CD1c-positive myeloid dendritic cell (primary cell): ENCODE results near the gene SVOP.
"Not testable (repeated sequence)": the region's sequence is repeated elsewhere in the genome, so short reads cannot be mapped to it uniquely, and the experiment has no call there.

Experiments
- DNase-seq: peaks from one replicate; pipeline ENCODE4 v3.0.0-alpha.2; 2016; ENCODE audit errors: extremely low spot score

The SVOP gene

GRCh38 chr12:109029411-109029810 lies 8.5 kb upstream of the SVOP start:
- DNase-seq, result no peak

- not testable (repeated sequence) for DNase-seq
These were observed 7.8 kb upstream of the SVOP start for GRCh38 chr12:109028624-109029023.

- DNase-seq, result peak; percentile 48
These were observed 6.9 kb upstream of the SVOP start for GRCh38 chr12:109027767-109028166.

- no peak for DNase-seq
These were observed 597 bp downstream of the SVOP start for GRCh38 chr12:109020146-109020795.

GRCh38 chr12:109018296-109018695 lies 2.6 kb downstream of the SVOP start:
- DNase-seq, result no peak

DNA sequence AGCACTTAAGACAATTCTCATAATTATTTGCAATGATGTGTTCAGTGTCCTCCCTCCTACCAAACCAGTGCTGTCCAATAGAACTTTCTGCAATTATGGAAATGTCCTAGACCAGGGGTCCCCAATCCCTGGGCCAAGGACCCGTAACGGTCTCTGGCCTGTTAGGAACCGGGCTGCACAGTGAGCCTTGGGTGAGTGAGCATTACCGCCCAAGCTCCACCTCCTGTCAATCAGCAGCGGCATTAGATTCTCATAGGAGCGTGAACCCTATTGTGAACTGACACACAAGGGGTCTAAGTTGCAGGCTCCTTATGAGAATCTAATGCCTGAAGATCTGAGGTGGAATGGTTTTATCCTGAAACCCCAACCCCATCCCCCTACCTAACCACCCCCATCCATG lies 3.9 kb downstream of the SVOP start:
- no peak for DNase-seq

DNA sequence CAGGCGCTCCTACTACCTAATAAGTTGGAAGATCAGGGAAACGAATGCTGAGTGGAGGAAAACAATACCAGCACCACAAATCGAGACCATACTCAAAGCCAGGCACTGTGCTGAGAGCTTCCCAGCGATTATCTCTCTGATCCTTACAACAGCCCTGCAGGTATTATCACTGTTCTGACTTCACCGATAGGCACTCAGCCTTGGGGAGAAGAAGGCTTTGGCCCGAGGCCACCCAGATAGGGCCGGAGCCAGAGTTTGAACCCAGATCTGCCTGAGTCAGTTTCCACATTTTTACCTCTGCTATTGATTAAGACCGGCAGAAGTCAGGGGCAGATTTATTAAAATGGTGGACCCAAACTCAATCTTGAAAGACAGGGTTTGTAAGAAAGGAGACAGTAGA lies 4.9 kb downstream of the SVOP start:
- DNase-seq, result no peak

DNA sequence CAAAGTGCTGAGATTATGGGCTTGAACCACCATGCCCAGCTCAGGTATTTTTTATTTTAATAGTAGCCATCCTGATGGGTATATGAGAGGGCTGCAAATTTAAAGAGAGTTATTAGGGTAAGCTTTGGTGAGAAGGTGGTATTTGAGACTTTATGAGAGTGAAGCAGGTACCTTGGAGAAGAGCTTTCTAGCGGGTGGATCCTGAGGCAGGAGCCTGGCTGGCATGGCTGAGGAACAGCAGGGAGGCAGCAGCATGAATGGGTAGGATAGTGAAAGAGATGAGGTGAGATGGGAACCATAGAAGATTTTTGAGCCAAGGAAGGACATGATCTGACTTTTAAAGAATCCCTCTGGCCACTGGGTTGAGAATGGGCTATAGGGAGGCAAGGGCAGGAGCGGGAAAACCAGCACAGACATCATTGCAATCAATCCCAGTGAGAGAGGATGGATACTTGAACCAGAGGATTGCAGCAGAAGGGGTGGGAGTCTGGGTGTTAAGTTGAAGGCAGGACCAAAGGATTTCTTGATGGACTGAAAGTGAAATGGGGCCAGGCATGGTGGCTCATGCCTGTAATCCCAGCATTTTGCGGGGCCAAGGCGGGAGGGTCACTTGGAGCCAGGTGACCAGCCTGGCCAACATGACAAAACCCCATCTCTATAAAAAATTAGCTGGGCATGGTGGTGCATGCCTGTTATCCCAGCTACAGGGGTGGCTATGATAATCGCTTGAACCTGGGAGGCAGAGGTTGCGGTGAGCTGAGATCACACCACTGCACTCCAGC lies 5.7 kb downstream of the SVOP start:
- no peak for DNase-seq

GRCh38 chr12:109010259-109010658 lies 10.6 kb downstream of the SVOP start:
- no peak for DNase-seq

DNA sequence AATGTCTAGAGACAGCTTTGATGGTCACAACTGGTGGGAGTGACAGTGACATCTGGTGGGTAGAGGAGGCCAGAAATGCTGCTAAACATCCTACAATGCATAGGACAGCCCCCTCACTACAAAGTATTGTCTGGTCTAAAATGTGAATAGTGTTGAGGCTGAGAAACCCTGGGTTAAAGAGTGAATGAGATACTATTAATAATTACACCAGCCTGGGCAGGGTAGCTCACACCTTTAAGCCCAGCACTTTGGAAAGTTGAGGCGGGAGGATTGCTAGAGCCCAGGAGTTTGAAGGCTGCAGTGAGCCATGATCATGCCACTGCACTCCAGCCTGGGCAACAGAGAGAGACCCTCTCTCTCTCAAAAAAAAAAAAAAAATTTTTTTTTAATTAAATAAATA lies 11.1 kb downstream of the SVOP start:
- no peak for DNase-seq

GRCh38 chr12:109004017-109004416 lies 16.9 kb downstream of the SVOP start:
- DNase-seq, result no peak

DNA sequence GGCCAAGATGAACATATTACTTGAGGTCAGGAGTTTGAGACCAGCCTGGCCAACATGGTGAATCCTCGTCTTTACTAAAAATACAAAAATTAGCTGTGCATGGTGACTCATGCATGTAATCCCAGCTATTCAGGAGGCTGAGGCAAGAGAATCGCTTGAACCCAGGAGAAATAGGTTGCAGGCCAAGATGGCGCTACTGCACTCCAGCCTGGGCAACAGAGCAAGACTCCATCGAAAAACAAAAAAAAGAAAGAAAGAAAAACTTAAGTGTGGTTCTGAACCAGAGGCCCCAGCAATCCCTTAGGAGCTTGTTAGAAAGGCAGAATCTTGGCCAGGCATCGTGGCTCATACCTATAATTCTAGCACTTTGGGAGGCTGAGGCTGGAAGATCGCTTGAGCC lies 24.5 kb downstream of the SVOP start:
- no peak for DNase-seq

GRCh38 chr12:108995370-108995992 lies 25.4 kb downstream of the SVOP start:
- DNase-seq, result no peak

GRCh38 chr12:108990103-108990502 lies 30.8 kb downstream of the SVOP start:
- DNase-seq, result not testable (repeated sequence)

DNA sequence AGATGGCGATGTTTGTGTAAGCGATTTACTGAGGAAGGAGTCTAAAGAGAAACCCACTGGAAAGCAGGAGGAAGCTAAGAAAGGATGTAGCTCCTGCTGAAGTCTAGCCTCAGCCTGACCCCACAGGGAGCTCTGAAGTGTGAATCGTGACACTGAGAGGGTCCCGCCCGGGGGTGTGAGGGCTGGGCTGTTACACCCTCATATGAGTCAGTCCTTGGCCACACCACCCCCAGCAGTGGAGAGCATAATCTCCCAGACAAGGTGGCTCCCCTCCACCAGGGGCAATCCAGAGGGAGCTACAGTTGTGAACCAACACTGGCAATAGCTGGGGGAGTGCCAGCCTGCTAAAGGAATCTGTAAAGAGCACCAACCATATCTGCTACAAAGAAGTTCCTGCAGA lies 31.5 kb downstream of the SVOP start:
- DNase-seq, result no peak

- no peak for DNase-seq
These were observed 35.1 kb downstream of the SVOP start for GRCh38 chr12:108985750-108986149.

DNA sequence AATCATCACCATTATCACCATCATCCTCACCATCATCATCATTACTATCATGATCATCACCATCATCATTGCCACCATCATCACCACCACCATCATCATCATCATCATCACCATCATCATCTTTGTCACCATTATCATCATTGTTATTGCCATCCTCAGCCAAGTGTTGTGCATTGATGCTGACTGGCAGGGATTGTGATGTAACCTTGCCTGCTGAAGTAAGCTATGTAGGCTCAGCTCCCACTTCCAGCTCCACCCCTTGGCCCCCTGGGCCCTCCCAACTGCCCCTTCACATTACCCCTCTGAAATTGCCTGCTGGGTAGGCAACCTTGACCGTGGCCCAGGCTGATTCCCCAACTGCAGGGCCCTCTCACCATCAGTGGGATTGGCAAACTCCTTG lies 37.6 kb downstream of the SVOP start:
- no peak for DNase-seq

- no peak for DNase-seq
These were observed 38.1 kb downstream of the SVOP start for GRCh38 chr12:108982621-108983219.

GRCh38 chr12:108981835-108982234 lies 39.0 kb downstream of the SVOP start:
- DNase-seq, result no peak

- DNase-seq, result no peak
These were observed 39.8 kb downstream of the SVOP start for GRCh38 chr12:108980831-108981618.

- DNase-seq, result no peak
These were observed 43.5 kb downstream of the SVOP start for GRCh38 chr12:108977360-108977759.
